ENCODE results near the gene CSGALNACT2. TPM values are rescaled to one million over a fixed set of nuclear protein-coding genes. Genes with fewer than 3 reads are reported as not detected.

The CSGALNACT2 gene
- total and polyA plus RNA-seq, 2 of the 13 experiments (the other 11 are each of a cell fraction or from before 2014, with no cell fraction given), result 3.3 to 7.1 TPM

GRCh38 chr10:43137717-43138020 is 576 bp upstream of the CSGALNACT2 start (continued):
- no peak for TF ChIP-seq PAXIP1 (CRISPR knock-in tag; conservative IDR thresholded peaks at IDR 0.05)
- TF ChIP-seq SIN3A (IDR thresholded peaks at IDR 0.05; ENCODE audit: borderline replicate concordance, low read depth, low read length), result peak; percentile 31; the same call in 1 of the 2 replicates
- no peak for TF ChIP-seq ZNF253 (CRISPR knock-in tag; IDR thresholded peaks at IDR 0.05; ENCODE audit: borderline replicate concordance)
- no peak for TF ChIP-seq KMT2A (CRISPR knock-in tag; IDR thresholded peaks at IDR 0.05)
- no peak for TF ChIP-seq MAZ (IDR thresholded peaks at IDR 0.05; ENCODE audit: borderline replicate concordance, low read depth, low read length)
- no peak for TF ChIP-seq MAZ (CRISPR knock-in tag; IDR thresholded peaks at IDR 0.05; ENCODE audit: low read depth)
- 0 out of 2 replicates have a peak, but pooled peaks have one; percentile 5 for TF ChIP-seq ZNF124 (CRISPR knock-in tag; IDR thresholded peaks at IDR 0.05)
- TF ChIP-seq ZNF407 (CRISPR knock-in tag; IDR thresholded peaks at IDR 0.05; ENCODE audit: not compliant biosample characterization), result peak; percentile 6
- TF ChIP-seq RFX1 (IDR thresholded peaks at IDR 0.05), result no peak
- TF ChIP-seq SAFB2 (CRISPR knock-in tag; IDR thresholded peaks at IDR 0.05; ENCODE audit: borderline replicate concordance, low read depth), result no peak
- no peak for TF ChIP-seq SP2 (CRISPR knock-in tag; IDR thresholded peaks at IDR 0.05)
- peak; percentile 32 for TF ChIP-seq HNRNPLL (IDR thresholded peaks at IDR 0.05; ENCODE audit: low read depth, low read length, poor library complexity, severe bottlenecking)
- no peak for TF ChIP-seq THAP9 (CRISPR knock-in tag; IDR thresholded peaks at IDR 0.05; ENCODE audit: borderline replicate concordance)
- no peak for TF ChIP-seq ZNF235 (CRISPR knock-in tag; IDR thresholded peaks at IDR 0.05; ENCODE audit: borderline replicate concordance)
- peak; percentile 60; the same call in 1 of the 2 replicates for TF ChIP-seq ZNF33B (CRISPR knock-in tag; IDR thresholded peaks at IDR 0.05)
- no peak for TF ChIP-seq FOXP1 (IDR thresholded peaks at IDR 0.05)
- TF ChIP-seq FOXP1 (CRISPR knock-in tag; IDR thresholded peaks at IDR 0.05), result no peak

Measured in HepG2 (cell line).